Adrenal gland (tissue), 5 donors: ENCODE data around the gene HBZ.

Experiments
- CTCF ChIP-seq, 6 experiments: fragments of 450-650 bp in 4 of 6; fragments of 200-600 bp in 2 of 6; sonication (generic) in 1 of 6; IDR thresholded peaks; 1 replicate in 5 of 6; 2 replicates in 1 of 6; pipeline versions ENCODE4 v1.5.1 to v1.8.0; 2016 to 2021; ENCODE audit warnings: antibody characterized with exemption in 6 of 6, mild to moderate bottlenecking in 2 of 6, moderate library complexity in 1 of 6
- POLR2A ChIP-seq, 2 donors: fragments of 450-650 bp; IDR thresholded peaks; one replicate each; pipeline ENCODE4 v1.6.1; 2017; ENCODE audit warnings: antibody characterized with exemption in 2 of 2, mild to moderate bottlenecking in 2 of 2, moderate library complexity in 1 of 2
- donor health status: DM: no; HTN: no; CAD: no.

- TF ChIP-seq CTCF (IDR thresholded peaks at IDR 0.05), result no peak
- TF ChIP-seq POLR2A (IDR thresholded peaks at IDR 0.05), result no peak
These were observed 14.1 kb downstream of the HBZ start for GRCh38 chr16:166375-167121.
